OCI-LY1 (cell line): ENCODE measurements around the gene STPG1.

ENCODE experiments used
- H2AFZ ChIP-seq: fragments of 200-600 bp; sonication (generic), shearing (Covaris generic); 2 replicates; pipeline ENCODE4 v1.6.0; 2014; ENCODE audit warnings: antibody characterized with exemption, mild to moderate bottlenecking, low read length
- H3F3A ChIP-seq: fragments of 200-600 bp; sonication (generic), shearing (Covaris generic); 2 replicates; pipeline ENCODE4 v1.6.0; 2014; ENCODE audit warnings: mild to moderate bottlenecking, antibody characterized with exemption, low read length, moderate library complexity; ENCODE audit not compliant: insufficient read depth
- H3K27ac ChIP-seq: fragments of 200-600 bp; sonication (generic); 2 replicates; pipeline ENCODE4 v1.5.1; 2014; ENCODE audit warnings: low read length, mixed run types, mild to moderate bottlenecking, low read depth; ENCODE audit not compliant: poor library complexity, severe bottlenecking
- H3K27me3 ChIP-seq: fragments of 200-600 bp; sonication (generic); 2 replicates; pipeline ENCODE4 v1.6.0; 2014; ENCODE audit warnings: antibody characterized with exemption, mild to moderate bottlenecking, low read length, moderate library complexity; ENCODE audit not compliant: insufficient read depth
- H3K36me3 ChIP-seq: fragments of 200-600 bp; sonication (generic); 2 replicates; pipeline ENCODE4 v1.6.1; 2014; ENCODE audit warnings: mild to moderate bottlenecking, antibody characterized with exemption, low read length, moderate library complexity, mixed read lengths; ENCODE audit not compliant: insufficient read depth
- H3K4me1 ChIP-seq: fragments of 200-600 bp; sonication (generic); 2 replicates; pipeline ENCODE4 v1.5.1; 2014; ENCODE audit warnings: mild to moderate bottlenecking, low read length, moderate library complexity; ENCODE audit not compliant: insufficient read depth, severe bottlenecking
- H3K4me2 ChIP-seq: fragments of 200-600 bp; sonication (generic), shearing (Covaris generic); 2 replicates; pipeline ENCODE4 v1.6.1; 2014; ENCODE audit warnings: low read length
- H3K4me3 ChIP-seq: fragments of 200-600 bp; sonication (generic); 2 replicates; pipeline ENCODE4 v1.5.1; 2014; ENCODE audit warnings: low read length, low read depth, mild to moderate bottlenecking, mixed read lengths; ENCODE audit not compliant: poor library complexity, severe bottlenecking
- H3K79me2 ChIP-seq: fragments of 200-600 bp; shearing (Covaris generic); 2 replicates; pipeline ENCODE4 v1.6.1; 2016; ENCODE audit warnings: mixed run types, low read length, mixed read lengths; ENCODE audit not compliant: insufficient read depth
- H3K9ac ChIP-seq: fragments of 200-600 bp; sonication (generic), shearing (Covaris generic); 2 replicates; pipeline ENCODE4 v1.6.1; 2014; ENCODE audit warnings: mild to moderate bottlenecking, low read length, mixed read lengths
- H3K9me2 ChIP-seq: fragments of 200-600 bp; sonication (generic), shearing (Covaris generic); 2 replicates; pipeline ENCODE4 v1.6.1; 2014; ENCODE audit warnings: low read depth, mild to moderate bottlenecking, low read length, mixed read lengths
- H3K9me3 ChIP-seq: fragments of 200-600 bp; shearing (Covaris generic); 2 replicates; pipeline ENCODE4 v1.6.1; 2014; ENCODE audit warnings: low read length, mixed read lengths
- H4K20me1 ChIP-seq: fragments of 200-600 bp; sonication (generic), shearing (Covaris generic); 2 replicates; pipeline ENCODE4 v1.6.0; 2016; ENCODE audit warnings: mild to moderate bottlenecking, low read length; ENCODE audit not compliant: insufficient read depth
- CTCF ChIP-seq: fragments of 200-600 bp; sonication (generic), shearing (Covaris generic); IDR thresholded peaks from 2 replicates; pipeline ENCODE4 v1.5.1; 2017; ENCODE audit warnings: mild to moderate bottlenecking, antibody characterized with exemption, low read length, moderate library complexity, mixed read lengths
- EZH2 ChIP-seq: fragments of 200-600 bp; sonication (generic), shearing (Covaris generic); IDR thresholded peaks from 2 replicates; pipeline ENCODE4 v1.8.0; 2017; ENCODE audit warnings: borderline replicate concordance, mixed run types, mild to moderate bottlenecking, antibody characterized with exemption, low read length, moderate library complexity, mixed read lengths

The STPG1 gene

GRCh38 chr1:24362396-24362795 lies 51.2 kb downstream of the STPG1 start:
- no peak overlapping the region for H3K4me3 ChIP-seq
- no peak overlapping the region for H3K9ac ChIP-seq
- H3K36me3 ChIP-seq: no peaks in the 10 kb centered on the region; the same call in 1 of the 2 replicates
- no peak overlapping the region for H3K4me2 ChIP-seq
- H2AFZ ChIP-seq: no peak overlapping the region
- no peaks in the 10 kb centered on the region for H3K9me2 ChIP-seq
- H3K27ac ChIP-seq: no peak overlapping the region
- no peaks in the 10 kb centered on the region for H3K79me2 ChIP-seq
- no peaks in the 10 kb centered on the region for H3F3A ChIP-seq
- H4K20me1 ChIP-seq: no peaks in the 10 kb centered on the region
- TF ChIP-seq CTCF (no peak), EZH2 (no peak)
- H3K9me3 ChIP-seq: no peaks in the 10 kb centered on the region
- no peaks in the 10 kb centered on the region for H3K27me3 ChIP-seq
- no peaks in the 10 kb centered on the region for H3K4me1 ChIP-seq

- H3F3A ChIP-seq: no peaks in the 10 kb centered on the region
- no peak overlapping the region for H2AFZ ChIP-seq
- no peaks in the 10 kb centered on the region for H3K9me3 ChIP-seq
- H3K36me3 ChIP-seq: no peaks in the 10 kb centered on the region; the same call in 1 of the 2 replicates
- H3K27me3 ChIP-seq: no peaks in the 10 kb centered on the region
- H3K4me2 ChIP-seq: no peak overlapping the region
- no peak overlapping the region for H3K9ac ChIP-seq
- H3K4me1 ChIP-seq: no peaks in the 10 kb centered on the region
- H4K20me1 ChIP-seq: no peaks in the 10 kb centered on the region
- H3K4me3 ChIP-seq: no peak overlapping the region
- TF ChIP-seq CTCF (no peak), EZH2 (no peak)
- no peaks in the 10 kb centered on the region for H3K79me2 ChIP-seq
- no peaks in the 10 kb centered on the region for H3K9me2 ChIP-seq
- no peak overlapping the region for H3K27ac ChIP-seq
Observed at GRCh38 chr1:24361811-24362210, 51.8 kb downstream of the STPG1 start.

GRCh38 chr1:24360681-24361080 lies 52.9 kb downstream of the STPG1 start:
- no peak overlapping the region for H3K27ac ChIP-seq
- no peak overlapping the region for H3K4me2 ChIP-seq
- TF ChIP-seq CTCF (no peak), EZH2 (no peak)
- H3K36me3 ChIP-seq: no peaks in the 10 kb centered on the region
- no peaks in the 10 kb centered on the region for H3K79me2 ChIP-seq
- no peaks in the 10 kb centered on the region for H4K20me1 ChIP-seq
- H3K4me3 ChIP-seq: no peak overlapping the region
- H3K27me3 ChIP-seq: no peaks in the 10 kb centered on the region
- H3K9me2 ChIP-seq: no peaks in the 10 kb centered on the region
- H3K9ac ChIP-seq: no peak overlapping the region
- no peaks in the 10 kb centered on the region for H3F3A ChIP-seq
- H2AFZ ChIP-seq: no peak overlapping the region
- no peaks in the 10 kb centered on the region for H3K9me3 ChIP-seq
- no peaks in the 10 kb centered on the region for H3K4me1 ChIP-seq
